Measurements from ENCODE around the gene BRIP1.

BRIP1 gene

DNA sequence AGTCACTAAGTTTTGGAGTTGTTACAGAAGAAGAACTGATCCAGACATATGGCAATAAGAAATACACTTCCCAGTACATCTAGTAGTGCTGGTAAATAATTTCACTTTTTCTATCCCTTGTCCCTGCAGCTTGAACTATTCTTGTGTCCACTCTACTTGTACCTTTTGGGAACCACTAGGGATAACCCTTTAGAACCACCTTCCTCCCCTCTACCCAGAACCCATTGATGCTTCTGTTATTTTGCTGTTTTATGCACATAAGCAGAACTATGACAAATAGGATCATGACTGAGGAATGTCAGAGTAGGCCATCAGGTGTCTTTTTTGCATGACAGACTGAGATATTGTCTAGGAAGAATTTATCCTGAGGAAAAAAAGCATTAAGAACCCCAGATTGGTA, 125.1 kb downstream of the BRIP1 start:
- Histone ChIP-seq H3K36me3 (ENCODE audit: control insufficient read depth, insufficient read depth, low read length) (peaks cover 2% of the 10 kb centered on the region), H3K4me3 (replicated peaks; ENCODE audit: low read depth, low read length) (no peak overlapping the region), H3K27me3 (replicated peaks; ENCODE audit: control insufficient read depth, insufficient read depth, low read length) (no peaks in the 10 kb centered on the region)
- TF ChIP-seq, protein P1, sequence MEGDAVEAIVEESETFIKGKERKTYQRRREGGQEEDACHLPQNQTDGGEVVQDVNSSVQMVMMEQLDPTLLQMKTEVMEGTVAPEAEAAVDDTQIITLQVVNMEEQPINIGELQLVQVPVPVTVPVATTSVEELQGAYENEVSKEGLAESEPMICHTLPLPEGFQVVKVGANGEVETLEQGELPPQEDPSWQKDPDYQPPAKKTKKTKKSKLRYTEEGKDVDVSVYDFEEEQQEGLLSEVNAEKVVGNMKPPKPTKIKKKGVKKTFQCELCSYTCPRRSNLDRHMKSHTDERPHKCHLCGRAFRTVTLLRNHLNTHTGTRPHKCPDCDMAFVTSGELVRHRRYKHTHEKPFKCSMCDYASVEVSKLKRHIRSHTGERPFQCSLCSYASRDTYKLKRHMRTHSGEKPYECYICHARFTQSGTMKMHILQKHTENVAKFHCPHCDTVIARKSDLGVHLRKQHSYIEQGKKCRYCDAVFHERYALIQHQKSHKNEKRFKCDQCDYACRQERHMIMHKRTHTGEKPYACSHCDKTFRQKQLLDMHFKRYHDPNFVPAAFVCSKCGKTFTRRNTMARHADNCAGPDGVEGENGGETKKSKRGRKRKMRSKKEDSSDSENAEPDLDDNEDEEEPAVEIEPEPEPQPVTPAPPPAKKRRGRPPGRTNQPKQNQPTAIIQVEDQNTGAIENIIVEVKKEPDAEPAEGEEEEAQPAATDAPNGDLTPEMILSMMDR (IDR thresholded peaks at IDR 0.05; ENCODE audit: insufficient read depth, low read length, poor library complexity, severe bottlenecking): no peak
- no peak for DNase-seq (ENCODE audit: extremely low read depth, insufficient read length)

DNA sequence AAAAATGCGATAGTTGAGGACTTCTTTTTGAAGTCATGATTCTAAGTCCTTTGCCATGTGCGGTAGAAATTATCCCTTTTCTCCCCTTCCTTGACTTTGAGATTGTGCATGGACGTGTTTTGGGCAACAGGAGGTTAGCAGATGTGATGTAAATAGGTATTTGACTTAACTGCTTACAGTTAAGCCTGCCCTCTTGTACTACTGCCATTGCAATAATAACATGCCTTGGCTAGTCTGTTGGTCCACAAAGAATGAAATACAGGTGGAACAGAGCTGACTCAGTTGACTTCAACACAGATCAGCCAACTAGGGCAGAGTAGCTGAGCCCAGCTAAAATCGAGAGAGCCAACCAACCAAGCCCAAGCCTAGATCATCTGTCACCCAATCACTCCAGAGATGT, 125.5 kb downstream of the BRIP1 start:
- DNase-seq (ENCODE audit: extremely low read depth, insufficient read length): no peak
- TF ChIP-seq, protein P1 (IDR thresholded peaks at IDR 0.05; ENCODE audit: insufficient read depth, low read length, poor library complexity, severe bottlenecking): no peak
- H3K27me3 ChIP-seq (replicated peaks; ENCODE audit: control insufficient read depth, insufficient read depth, low read length): no peaks in the 10 kb centered on the region
- peaks cover 2% of the 10 kb centered on the region for H3K36me3 ChIP-seq (ENCODE audit: control insufficient read depth, insufficient read depth, low read length)
- H3K4me3 ChIP-seq (replicated peaks; ENCODE audit: low read depth, low read length): no peak overlapping the region

DNA sequence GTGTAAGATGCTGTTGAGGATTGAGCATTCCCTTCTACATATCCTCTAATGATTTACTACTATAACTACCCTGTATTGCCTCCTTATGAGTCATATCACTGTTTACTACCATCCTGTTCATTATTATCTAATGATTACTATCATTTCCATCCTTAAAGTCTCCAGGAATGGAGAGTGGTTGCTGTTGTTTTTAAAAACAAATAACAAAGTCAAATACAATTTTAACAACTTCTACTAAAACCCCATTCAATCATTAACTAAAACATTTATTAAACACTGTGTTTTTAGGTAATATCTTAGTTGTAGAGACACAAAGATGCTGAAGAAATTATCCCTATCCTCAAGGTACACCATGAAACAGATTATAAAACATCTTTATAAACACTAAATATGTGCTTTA, 126.9 kb downstream of the BRIP1 start:
- H3K4me3 ChIP-seq (replicated peaks; ENCODE audit: low read depth, low read length): no peak overlapping the region
- H3K36me3 ChIP-seq (ENCODE audit: control insufficient read depth, insufficient read depth, low read length): peaks cover 2% of the 10 kb centered on the region
- no peak for DNase-seq (ENCODE audit: extremely low read depth, insufficient read length)
- TF ChIP-seq, protein P1 (IDR thresholded peaks at IDR 0.05; ENCODE audit: insufficient read depth, low read length, poor library complexity, severe bottlenecking): no peak
- no peaks in the 10 kb centered on the region for H3K27me3 ChIP-seq (replicated peaks; ENCODE audit: control insufficient read depth, insufficient read depth, low read length)

DNA sequence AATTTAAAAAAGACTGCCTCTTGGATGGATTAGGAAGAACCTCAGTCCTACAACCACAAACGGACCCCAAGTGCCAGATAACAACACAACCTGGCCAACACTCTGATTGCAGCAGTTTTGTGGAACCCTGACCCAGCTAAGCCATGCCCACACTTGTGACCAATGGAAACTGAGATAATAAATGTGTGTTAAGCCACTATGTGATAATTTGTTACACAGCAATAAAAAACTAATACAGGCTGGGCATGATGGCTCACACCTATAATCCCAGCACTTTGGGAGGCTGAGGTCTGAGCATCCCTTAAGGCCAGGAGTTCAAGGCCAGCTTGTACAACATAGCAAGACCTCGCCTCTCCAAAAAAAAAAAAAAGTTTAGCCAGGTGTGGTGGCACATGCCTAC, 127.5 kb downstream of the BRIP1 start:
- H3K36me3 ChIP-seq (ENCODE audit: control insufficient read depth, insufficient read depth, low read length): peaks cover 2% of the 10 kb centered on the region
- TF ChIP-seq, protein P1 (IDR thresholded peaks at IDR 0.05; ENCODE audit: insufficient read depth, low read length, poor library complexity, severe bottlenecking): no peak
- no peak for DNase-seq (ENCODE audit: extremely low read depth, insufficient read length)

DNA sequence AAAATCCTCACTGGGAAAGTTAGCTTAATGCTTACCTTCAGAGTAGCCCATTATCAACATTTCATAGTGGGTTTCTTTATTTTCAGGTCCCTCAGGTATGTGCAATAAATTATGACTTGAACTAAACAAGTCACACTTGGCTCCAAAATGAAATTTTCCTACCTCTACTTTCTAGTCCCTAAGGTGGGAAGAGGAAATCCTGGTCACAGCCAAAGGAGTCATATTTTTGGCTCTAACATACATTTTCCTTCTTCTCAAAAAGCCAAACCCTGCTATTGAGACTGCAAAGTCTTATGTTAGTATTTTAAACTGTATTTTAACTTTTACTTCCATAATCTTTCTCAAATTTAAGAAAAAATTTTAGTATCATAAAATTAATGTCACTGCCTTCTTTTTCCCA, 128.9 kb downstream of the BRIP1 start:
- H3K27me3 ChIP-seq (replicated peaks; ENCODE audit: control insufficient read depth, insufficient read depth, low read length): no peaks in the 10 kb centered on the region
- TF ChIP-seq, protein P1 (IDR thresholded peaks at IDR 0.05; ENCODE audit: insufficient read depth, low read length, poor library complexity, severe bottlenecking): no peak
- DNase-seq (ENCODE audit: extremely low read depth, insufficient read length): no peak

More for the DNA sequence above, 127.5 kb downstream of the BRIP1 start:
- no peaks in the 10 kb centered on the region for H3K27me3 ChIP-seq (replicated peaks; ENCODE audit: control insufficient read depth, insufficient read depth, low read length)
- no peak overlapping the region for H3K4me3 ChIP-seq (replicated peaks; ENCODE audit: low read depth, low read length)

DNA sequence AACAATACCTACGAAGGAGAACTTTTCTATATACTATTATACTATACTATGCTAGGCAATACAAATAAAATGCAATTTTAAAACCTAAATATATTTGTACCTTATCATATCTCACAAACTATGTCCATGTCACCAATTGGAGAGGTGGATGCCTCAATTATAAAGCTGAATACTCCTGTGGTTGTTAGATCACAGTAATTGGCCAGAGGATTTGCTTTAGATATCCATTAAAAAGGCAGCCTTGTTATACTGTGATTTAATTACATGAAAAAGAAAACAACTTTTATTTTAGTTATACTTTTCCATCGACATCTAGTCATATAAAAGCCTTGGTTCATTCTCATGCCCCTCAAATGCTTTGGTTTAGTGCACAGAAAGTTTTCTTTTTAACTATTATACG, 129.3 kb downstream of the BRIP1 start:
- DNase-seq (ENCODE audit: extremely low read depth, insufficient read length): no peak
- TF ChIP-seq, protein P1 (IDR thresholded peaks at IDR 0.05; ENCODE audit: insufficient read depth, low read length, poor library complexity, severe bottlenecking): no peak
- Histone ChIP-seq H3K4me3 (replicated peaks; ENCODE audit: low read depth, low read length) (no peak overlapping the region), H3K27me3 (replicated peaks; ENCODE audit: control insufficient read depth, insufficient read depth, low read length) (no peaks in the 10 kb centered on the region), H3K36me3 (ENCODE audit: control insufficient read depth, insufficient read depth, low read length) (no peaks in the 10 kb centered on the region; the same call in 1 of the 2 replicates)

More for the DNA sequence above, 128.9 kb downstream of the BRIP1 start:
- Histone ChIP-seq H3K36me3 (ENCODE audit: control insufficient read depth, insufficient read depth, low read length) (peaks cover 2% of the 10 kb centered on the region), H3K4me3 (replicated peaks; ENCODE audit: low read depth, low read length) (no peak overlapping the region)

All from GM06990 (cell line).